ENCODE measurements around the gene NR1D1. TPM values are rescaled to one million over a fixed set of nuclear protein-coding genes. Genes with fewer than 3 reads are reported as not detected.
A peak's percentile ranks its signal among the peaks of the same experiment; 100 is the strongest.

NR1D1 gene
- total RNA-seq, 2 donors from 2014 or later = 102 to 145 TPM

- ATAC-seq (peak; percentile 15), DNase-seq (no peak)
- peak overlapping the region; percentile 86 for H3K4me3 Mint-ChIP-seq
- H3K4me1 Mint-ChIP-seq = peaks cover 80% of the 10 kb centered on the region
- H3K9me3 ChIP-seq (ENCODE audit: control insufficient read depth, low read length, poor library complexity, severe bottlenecking) = no peaks in the 10 kb centered on the region
- no peaks in the 10 kb centered on the region for H3K27me3 Mint-ChIP-seq
- peak overlapping the region; percentile 100 for H3K27ac Mint-ChIP-seq
- H3K36me3 Mint-ChIP-seq (ENCODE audit: low read depth) = no peaks in the 10 kb centered on the region
Measured at GRCh38 chr17:40107522-40108174, 7.3 kb upstream of the NR1D1 start.

GRCh38 chr17:40106760-40107521 is 6.6 kb upstream of the NR1D1 start:
- ATAC-seq (peak; percentile 20), DNase-seq (no peak)
- H3K36me3 Mint-ChIP-seq (ENCODE audit: low read depth) = no peaks in the 10 kb centered on the region
- peak overlapping the region; percentile 100 for H3K27ac Mint-ChIP-seq
- H3K4me3 Mint-ChIP-seq = peak overlapping the region; percentile 86
- no peaks in the 10 kb centered on the region for H3K27me3 Mint-ChIP-seq
- no peaks in the 10 kb centered on the region for H3K9me3 ChIP-seq (ENCODE audit: control insufficient read depth, low read length, poor library complexity, severe bottlenecking)
- H3K4me1 Mint-ChIP-seq = peaks cover 76% of the 10 kb centered on the region

DNA sequence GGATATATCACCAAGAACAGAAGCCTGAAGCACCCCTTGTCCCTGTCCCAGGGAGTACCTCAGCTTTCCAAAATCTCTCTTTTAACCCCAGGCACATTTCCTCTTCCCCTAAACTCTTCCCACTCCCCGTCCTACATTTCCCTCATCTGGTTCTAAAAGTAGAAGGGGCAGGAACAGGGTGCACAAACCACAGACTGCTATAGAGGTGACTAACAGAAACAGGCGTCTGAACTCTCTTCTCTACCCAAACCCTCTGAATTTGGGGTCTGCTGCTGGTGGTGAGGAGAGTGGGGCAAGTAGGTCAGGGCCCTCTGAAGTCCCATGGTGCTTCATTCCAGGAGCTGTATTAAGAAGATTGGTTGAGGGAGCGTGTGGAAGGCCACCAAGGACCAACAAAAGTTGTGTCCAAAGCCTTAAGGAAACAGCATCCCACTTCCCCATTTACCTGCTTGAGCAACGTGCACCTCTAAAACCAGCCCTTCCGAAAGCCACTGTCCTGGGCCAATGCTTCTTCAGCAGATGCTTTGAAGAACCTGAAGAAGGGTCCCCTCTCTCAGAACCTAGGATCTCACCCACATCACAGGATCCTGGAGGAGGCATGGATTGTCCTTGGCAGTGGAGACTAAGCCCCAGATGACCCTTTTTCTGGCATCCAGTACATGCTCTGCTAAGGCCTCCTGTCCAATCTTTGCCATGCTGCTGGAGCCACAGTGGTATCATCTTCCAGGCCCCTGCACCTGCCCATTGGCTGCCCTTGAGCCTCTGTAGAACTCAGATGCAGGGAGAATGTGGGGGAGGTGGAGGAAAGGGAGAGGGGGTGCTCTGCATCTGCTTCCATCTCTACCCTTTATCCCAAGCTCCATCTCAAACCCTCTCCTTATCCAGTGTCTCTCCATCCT is 5.7 kb upstream of the NR1D1 start:
- Mint-ChIP-seq H3K36me3 (ENCODE audit: low read depth) (no peaks in the 10 kb centered on the region), H3K4me1 (peaks cover 75% of the 10 kb centered on the region), H3K27me3 (no peaks in the 10 kb centered on the region), H3K27ac (peak overlapping the region; percentile 100), H3K4me3 (peak overlapping the region; percentile 86)
- H3K9me3 ChIP-seq (ENCODE audit: control insufficient read depth, low read length, poor library complexity, severe bottlenecking) = no peaks in the 10 kb centered on the region
- ATAC-seq (no peak), DNase-seq (no peak)

DNA sequence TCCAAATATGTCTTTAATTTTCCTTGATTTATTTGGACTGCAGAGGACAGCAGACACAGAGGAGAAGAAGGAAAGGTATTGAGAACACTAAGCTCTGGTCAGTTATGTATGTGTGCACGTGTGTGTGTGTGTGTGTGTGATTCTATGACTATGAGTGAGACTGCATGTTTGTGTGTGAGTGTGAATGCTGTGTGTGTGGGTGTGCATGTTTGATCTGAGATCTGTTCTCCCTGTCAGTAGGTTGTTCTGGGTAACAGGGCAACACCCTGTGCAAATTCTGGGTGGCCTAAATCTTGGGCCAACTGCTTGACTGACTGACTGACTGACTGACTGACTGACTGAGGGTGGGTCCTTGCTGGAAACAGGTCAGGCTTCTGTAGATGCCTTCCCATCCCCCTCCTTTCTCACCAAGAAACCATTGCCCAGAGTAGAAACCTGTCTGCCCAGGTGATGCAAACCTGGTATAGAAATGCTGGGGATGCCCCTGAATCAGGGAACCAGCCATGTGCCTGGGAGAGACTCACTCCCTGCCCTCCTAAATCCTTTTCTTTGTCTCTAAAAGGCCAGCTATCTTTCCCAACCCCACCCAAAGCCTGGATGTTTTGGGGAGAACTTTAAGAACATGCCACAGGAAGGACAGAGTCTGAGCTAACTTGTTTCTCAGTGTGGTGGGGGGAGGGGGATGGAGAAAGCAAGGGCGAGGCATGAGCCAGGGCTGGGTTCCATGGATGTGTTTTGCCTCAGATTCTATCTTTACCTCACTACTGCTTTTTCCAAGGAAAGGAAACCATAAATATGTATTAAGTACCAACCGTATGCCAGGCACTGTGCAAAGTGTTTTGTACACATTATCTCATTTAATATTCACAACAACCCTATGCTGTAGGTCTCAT is 4.5 kb upstream of the NR1D1 start:
- Mint-ChIP-seq H3K4me1 (peaks cover 74% of the 10 kb centered on the region), H3K4me3 (peak overlapping the region; percentile 49), H3K27me3 (no peaks in the 10 kb centered on the region), H3K27ac (peak overlapping the region; percentile 100), H3K36me3 (ENCODE audit: low read depth) (no peaks in the 10 kb centered on the region)
- ATAC-seq (no peak), DNase-seq (no peak)
- H3K9me3 ChIP-seq (ENCODE audit: control insufficient read depth, low read length, poor library complexity, severe bottlenecking) = no peaks in the 10 kb centered on the region

DNA sequence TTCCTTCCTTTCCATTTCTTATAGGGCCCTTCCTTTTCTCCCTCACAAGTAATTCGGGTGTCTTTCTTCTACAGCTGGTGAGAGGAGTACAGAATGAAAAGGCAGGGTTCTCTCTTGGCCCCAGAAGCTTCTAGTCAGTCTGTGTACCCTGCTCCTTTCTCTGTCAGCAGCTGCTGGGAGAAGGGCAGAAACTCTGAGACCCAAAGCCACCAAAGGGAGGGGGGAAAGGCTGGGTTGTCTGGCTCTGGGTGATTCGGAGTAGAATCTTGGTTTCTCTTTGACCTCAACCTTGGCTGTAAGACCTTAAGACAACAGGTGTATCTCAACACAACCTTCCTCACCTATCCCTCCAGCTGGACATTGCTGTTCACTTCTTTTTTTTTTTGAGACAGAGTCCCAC is 3.3 kb upstream of the NR1D1 start:
- H3K9me3 ChIP-seq (ENCODE audit: control insufficient read depth, low read length, poor library complexity, severe bottlenecking) = no peaks in the 10 kb centered on the region
- peaks cover 78% of the 10 kb centered on the region for H3K4me1 Mint-ChIP-seq
- ATAC-seq = no peak
- no peak for DNase-seq
- peak overlapping the region; percentile 66 for H3K4me3 Mint-ChIP-seq
- peak overlapping the region; percentile 100 for H3K27ac Mint-ChIP-seq
- H3K27me3 Mint-ChIP-seq = no peaks in the 10 kb centered on the region
- peaks cover under 1% of the 10 kb centered on the region for H3K36me3 Mint-ChIP-seq (ENCODE audit: low read depth)

DNA sequence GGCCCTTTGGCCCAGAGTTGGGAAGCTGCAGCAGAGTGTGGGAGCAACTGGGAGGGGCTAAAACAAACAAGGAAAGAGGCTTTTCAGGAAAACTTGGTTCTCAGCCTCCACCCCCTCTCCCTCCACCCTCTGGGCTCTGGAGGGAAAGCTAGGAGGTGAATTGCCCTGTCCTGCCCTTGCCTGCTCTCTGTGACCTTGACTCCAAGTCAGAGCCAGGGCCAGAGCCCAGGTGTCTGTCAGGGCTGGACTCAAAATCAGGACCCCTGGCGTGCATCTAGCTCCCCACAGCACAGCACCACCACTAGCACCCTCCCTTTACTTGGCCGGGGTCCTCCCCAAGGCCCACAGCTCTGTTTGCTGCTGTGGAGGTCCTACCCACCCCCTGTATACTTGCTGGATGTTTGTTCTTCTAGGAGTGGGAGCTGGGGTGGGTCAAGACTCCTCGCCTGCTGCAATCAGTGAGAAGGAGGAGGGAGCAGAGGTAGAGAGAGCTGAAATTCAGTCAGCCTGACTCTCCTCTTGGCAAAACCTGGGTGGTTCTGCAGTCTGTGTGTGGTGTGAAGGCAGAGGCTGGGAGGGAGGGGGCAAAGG is 2.8 kb upstream of the NR1D1 start:
- no peak for ATAC-seq
- Mint-ChIP-seq H3K27ac (peak overlapping the region; percentile 100), H3K4me1 (peaks cover 79% of the 10 kb centered on the region), H3K27me3 (no peaks in the 10 kb centered on the region), H3K4me3 (peak overlapping the region; percentile 66), H3K36me3 (ENCODE audit: low read depth) (peaks cover 2% of the 10 kb centered on the region)
- no peak for DNase-seq
- H3K9me3 ChIP-seq (ENCODE audit: control insufficient read depth, low read length, poor library complexity, severe bottlenecking) = no peaks in the 10 kb centered on the region

DNA sequence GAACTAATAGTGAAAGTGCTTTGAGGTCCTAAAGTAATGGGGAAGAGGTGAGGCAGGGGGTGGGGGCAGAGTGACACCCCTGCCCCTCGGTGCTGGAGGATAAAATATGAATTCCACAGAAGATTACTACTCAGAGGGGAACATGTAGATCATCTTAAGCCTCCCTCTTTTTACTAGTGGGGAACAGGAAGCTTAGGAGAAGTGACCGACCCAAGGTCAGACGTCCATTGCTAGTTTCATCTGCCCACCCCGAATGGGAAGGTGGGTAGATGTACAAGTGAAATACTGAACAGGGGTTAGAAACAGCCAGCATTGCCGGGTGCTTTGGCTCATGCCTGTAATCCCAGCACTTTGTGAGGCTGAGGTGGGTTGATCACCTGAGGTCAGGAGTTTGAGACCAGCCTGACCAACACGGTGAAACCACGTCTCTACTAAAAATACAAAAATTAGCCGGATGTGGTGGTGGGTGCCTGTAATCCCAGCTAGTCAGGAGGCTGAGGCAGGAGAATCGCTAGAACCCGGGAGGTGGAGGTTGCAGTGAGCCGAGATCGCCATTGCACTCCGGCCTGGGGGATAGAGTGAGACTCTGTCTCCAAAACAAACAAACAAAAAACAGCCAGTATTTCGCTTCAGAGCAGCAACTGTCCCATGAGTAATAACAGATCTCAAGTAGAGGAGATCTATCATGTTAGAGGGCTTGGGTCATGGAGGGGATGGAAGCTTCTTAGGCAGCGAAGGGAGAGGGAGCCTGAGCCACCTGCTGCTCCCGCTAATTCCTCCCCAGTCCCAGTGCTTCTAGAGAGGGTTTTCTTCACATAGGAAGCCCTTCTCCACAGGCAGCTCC is 1.2 kb upstream of the NR1D1 start:
- DNase-seq = no peak
- H3K4me3 Mint-ChIP-seq = peak overlapping the region; percentile 92
- no peaks in the 10 kb centered on the region for H3K9me3 ChIP-seq (ENCODE audit: control insufficient read depth, low read length, poor library complexity, severe bottlenecking)
- no peaks in the 10 kb centered on the region for H3K27me3 Mint-ChIP-seq
- peaks cover 2% of the 10 kb centered on the region for H3K36me3 Mint-ChIP-seq (ENCODE audit: low read depth)
- H3K27ac Mint-ChIP-seq = peak overlapping the region; percentile 100
- peaks cover 80% of the 10 kb centered on the region for H3K4me1 Mint-ChIP-seq
- ATAC-seq = no peak

DNA sequence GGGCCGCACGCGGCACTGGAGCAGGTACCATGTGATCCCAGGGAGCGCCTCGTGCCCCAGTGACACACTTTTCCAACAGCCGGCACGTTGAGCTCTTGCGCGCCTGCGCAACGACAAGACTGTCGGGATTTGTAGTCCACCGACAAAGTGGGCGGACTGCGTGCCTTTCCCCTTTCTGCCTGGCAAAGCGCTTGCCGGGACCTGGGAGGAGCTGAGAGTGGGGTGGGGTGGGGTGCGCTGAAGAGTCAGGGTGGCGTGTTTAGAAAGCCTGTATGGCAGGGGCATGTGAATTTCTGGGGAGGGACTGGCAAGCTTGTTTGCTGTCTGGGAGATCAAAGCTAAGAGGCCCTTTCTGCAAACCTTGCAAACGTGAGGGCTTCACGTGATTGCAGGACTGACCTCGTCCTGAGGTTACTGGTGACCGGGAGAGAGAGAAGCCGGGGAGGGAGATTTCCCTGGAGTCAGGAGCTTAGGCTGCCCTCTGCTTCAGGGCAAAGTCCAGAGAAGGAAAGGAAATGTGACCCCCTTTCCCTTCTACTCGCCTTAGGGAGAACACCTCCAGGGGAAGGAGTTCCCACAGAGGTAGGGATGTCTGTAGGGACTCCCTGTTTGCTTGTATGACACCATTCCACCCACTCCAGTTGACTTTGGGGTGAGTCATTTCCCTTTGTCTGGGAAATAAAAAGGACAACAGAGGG is 429 bp upstream of the NR1D1 start:
- Mint-ChIP-seq H3K27me3 (no peaks in the 10 kb centered on the region), H3K4me3 (peak overlapping the region; percentile 92), H3K36me3 (ENCODE audit: low read depth) (peaks cover 5% of the 10 kb centered on the region), H3K27ac (peak overlapping the region; percentile 100), H3K4me1 (peaks cover 80% of the 10 kb centered on the region)
- peak; percentile 27 for ATAC-seq
- peak; percentile 84 to 94 (median 88) for DNase-seq
- no peaks in the 10 kb centered on the region for H3K9me3 ChIP-seq (ENCODE audit: control insufficient read depth, low read length, poor library complexity, severe bottlenecking)

- peaks cover 5% of the 10 kb centered on the region for H3K36me3 Mint-ChIP-seq (ENCODE audit: low read depth)
- peak overlapping the region; percentile 92 for H3K4me3 Mint-ChIP-seq
- ATAC-seq (no peak), DNase-seq (no peak)
- peak overlapping the region; percentile 100 for H3K27ac Mint-ChIP-seq
- H3K9me3 ChIP-seq (ENCODE audit: control insufficient read depth, low read length, poor library complexity, severe bottlenecking) = no peaks in the 10 kb centered on the region
- H3K27me3 Mint-ChIP-seq = no peaks in the 10 kb centered on the region
- peaks cover 82% of the 10 kb centered on the region for H3K4me1 Mint-ChIP-seq
Measured at GRCh38 chr17:40099619-40100418, 570 bp downstream of the NR1D1 start.

- Mint-ChIP-seq H3K4me3 (peak overlapping the region; percentile 92), H3K27me3 (no peaks in the 10 kb centered on the region), H3K36me3 (ENCODE audit: low read depth) (peaks cover 8% of the 10 kb centered on the region), H3K27ac (peak overlapping the region; percentile 100), H3K4me1 (peaks cover 77% of the 10 kb centered on the region)
- H3K9me3 ChIP-seq (ENCODE audit: control insufficient read depth, low read length, poor library complexity, severe bottlenecking) = no peaks in the 10 kb centered on the region
- peak; percentile 71 for ATAC-seq
- DNase-seq = peak; percentile 99 to 100 (median 99)
Measured at GRCh38 chr17:40098846-40099618, 1.4 kb downstream of the NR1D1 start.
